CD4-positive, alpha-beta T cell (primary cell): ENCODE measurements around the gene ABCA2. TPM values are rescaled to one million over a fixed set of nuclear protein-coding genes. Genes with fewer than 3 reads are reported as not detected.

Experiments
- ATAC-seq: fragments of 200-7000 bp; cut with Tn5 transposase; one replicate; pipeline ENCODE4 v1.10.0; 2022; ENCODE audit warnings: mild to moderate bottlenecking; ENCODE audit not compliant: poor library complexity
- CTCF ChIA-PET: fragments of 350-600 bp; sonication (Branson Sonifier 250); formaldehyde crosslinking; loops from one replicate; lab custom pipeline; 2021; ENCODE audit warnings: antibody characterized with exemption, inconsistent platforms; lab: Charles Lee
- POLR2A ChIA-PET: fragments of 350-600 bp; sonication (Branson Sonifier 250); formaldehyde crosslinking; loops from one replicate; lab custom pipeline; 2021; ENCODE audit warnings: antibody characterized with exemption, inconsistent platforms; lab: Charles Lee
- DNase-seq, 14 experiments: peaks; one replicate each; pipeline ENCODE4 v3.0.0-alpha.2; 2013 to 2020; ENCODE audit warnings: mixed read lengths in 2 of 14
- H3K27ac ChIP-seq, 2 donors: one replicate each; pipeline versions ENCODE4 v1.5.1 to v1.7.0; 2013; ENCODE audit warnings: low read length in 2 of 2, low read depth in 1 of 2, mild to moderate bottlenecking in 1 of 2
- H3K27me3 ChIP-seq, 2 experiments: 1 replicate in 1 of 2; 2 replicates in 1 of 2; pipeline versions ENCODE4 v1.6.1 to v1.7.0; 2013; ENCODE audit warnings: low read length in 2 of 2, control low read depth in 1 of 2, mild to moderate bottlenecking in 1 of 2, moderate library complexity in 1 of 2; ENCODE audit not compliant: insufficient read depth in 2 of 2, control insufficient read depth in 1 of 2
- H3K36me3 ChIP-seq: one replicate; pipeline ENCODE4 v1.6.1; 2013; ENCODE audit warnings: low read length, control low read depth; ENCODE audit not compliant: insufficient read depth
- H3K4me1 ChIP-seq: one replicate; pipeline ENCODE4 v1.6.1; 2013; ENCODE audit warnings: low read length, control low read depth; ENCODE audit not compliant: insufficient read depth
- H3K4me3 ChIP-seq: one replicate; pipeline ENCODE4 v1.5.1; 2013; ENCODE audit warnings: mild to moderate bottlenecking, low read length, moderate library complexity
- H3K9me3 ChIP-seq, 2 experiments: 1 replicate in 1 of 2; 2 replicates in 1 of 2; pipeline versions ENCODE4 v1.6.1 to v1.7.0; 2013; ENCODE audit warnings: low read length in 2 of 2, mild to moderate bottlenecking in 2 of 2, control low read depth in 1 of 2, moderate library complexity in 1 of 2; ENCODE audit not compliant: control insufficient read depth in 1 of 2, insufficient read depth in 1 of 2
- H3K27ac Mint-ChIP-seq: one replicate; pipeline ENCODE4 v1.8.0; 2020; ENCODE audit warnings: mixed read lengths
- H3K27me3 Mint-ChIP-seq: one replicate; pipeline ENCODE4 v1.8.0; 2021; ENCODE audit warnings: mixed read lengths
- H3K36me3 Mint-ChIP-seq: one replicate; pipeline ENCODE4 v1.8.0; 2021; ENCODE audit warnings: low read depth, mixed read lengths
- H3K4me1 Mint-ChIP-seq: one replicate; pipeline ENCODE4 v1.8.0; 2021; ENCODE audit warnings: low read depth, mixed read lengths
- H3K4me3 Mint-ChIP-seq: one replicate; pipeline ENCODE4 v1.8.0; 2020; ENCODE audit warnings: mild to moderate bottlenecking, mixed read lengths
- H3K9me3 Mint-ChIP-seq: one replicate; pipeline ENCODE4 v1.8.0; 2020; ENCODE audit warnings: mixed read lengths
- intact Hi-C, 2 experiments: fragments of 100-400 bp; cut with DNase I in 1 of 2; cut with micrococcal nuclease in 1 of 2; formaldehyde crosslinking; loops; one replicate each; pipeline versions ENCODE4 v1.15.1 to v1.9.0; 2023 to 2025; cut with DNase I, micrococcal nuclease
- total RNA-seq, 174 experiments: library from RNA in 2 of 174; stranded (reverse) in 2 of 174; gene quantifications; one replicate each; pipeline ENCODE4 v1.2.3 and lab custom pipeline; 2021 to 2026
- TF ChIP-seq, protein P1 (sequence below): fragments of 200-600 bp; IDR thresholded peaks from one replicate; pipeline ENCODE4 v1.8.0; 2022; ENCODE audit warnings: antibody characterized with exemption, mild to moderate bottlenecking

The ABCA2 gene
- total RNA-seq, 2 experiments from 2014 or later, result 80.1 to 86.8 TPM

DNA sequence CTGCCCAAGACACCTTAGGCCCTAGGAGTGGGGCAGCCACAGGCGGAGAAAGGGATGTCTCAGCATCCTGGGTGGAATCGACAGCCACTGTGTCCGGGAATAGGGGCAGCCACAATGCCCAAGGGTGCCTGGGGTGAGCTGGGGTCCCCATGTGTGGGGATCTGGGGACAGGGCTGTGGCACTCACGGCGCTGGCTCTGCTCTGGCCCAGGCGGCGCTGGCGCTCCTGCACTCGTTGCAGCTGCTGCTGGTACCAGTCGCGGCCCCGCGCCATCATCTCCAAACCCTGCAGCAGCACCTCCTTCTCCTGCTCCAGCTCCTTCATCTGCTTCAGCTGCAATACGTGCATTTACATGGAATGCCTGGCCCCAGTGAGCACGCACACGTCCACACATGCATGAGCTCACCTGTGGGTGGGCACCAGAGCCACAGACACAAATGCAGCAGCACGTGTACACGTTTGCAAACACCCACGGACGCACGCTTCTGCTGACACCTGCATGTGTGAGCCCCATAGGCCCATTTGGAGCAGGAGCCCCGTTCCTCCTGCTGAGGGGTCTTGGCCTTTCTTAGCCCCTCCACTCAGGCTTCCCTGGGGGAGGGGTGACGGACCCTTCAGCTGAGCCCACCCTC is 37.4 kb upstream of the ABCA2 start:
- H3K27me3 Mint-ChIP-seq, result peaks cover 4% of the 10 kb centered on the region
- ATAC-seq (no peak), DNase-seq (no peak)
- Histone ChIP-seq H3K4me1 (peaks cover 26% of the 10 kb centered on the region), H3K36me3 (no peaks in the 10 kb centered on the region), H3K9me3 (no peaks in the 10 kb centered on the region), H3K4me3 (no peak overlapping the region), H3K27ac (no peak overlapping the region), H3K27me3 (peaks cover 0 to 8% of the 10 kb centered on the region in 2 experiments)
- intact Hi-C loops, result loop anchor here (2.0 to 10.0 kb wide), 3 partner anchors 37 to 281 kb away; partner anchors contain the start of gene ABCA2 (in 1 of the 2)
- H3K9me3 Mint-ChIP-seq, result no peaks in the 10 kb centered on the region
- H3K27ac Mint-ChIP-seq, result no peak overlapping the region
- H3K4me3 Mint-ChIP-seq, result no peak overlapping the region
- ChIA-PET CTCF (interaction anchor here (1.0 to 3.6 kb wide), 2 partner anchors 19 to 30 kb away, joined by 5 to 38 read pairs; partner anchors contain the start of gene NPDC1), POLR2A (no interaction called here)
- TF ChIP-seq, protein P1, sequence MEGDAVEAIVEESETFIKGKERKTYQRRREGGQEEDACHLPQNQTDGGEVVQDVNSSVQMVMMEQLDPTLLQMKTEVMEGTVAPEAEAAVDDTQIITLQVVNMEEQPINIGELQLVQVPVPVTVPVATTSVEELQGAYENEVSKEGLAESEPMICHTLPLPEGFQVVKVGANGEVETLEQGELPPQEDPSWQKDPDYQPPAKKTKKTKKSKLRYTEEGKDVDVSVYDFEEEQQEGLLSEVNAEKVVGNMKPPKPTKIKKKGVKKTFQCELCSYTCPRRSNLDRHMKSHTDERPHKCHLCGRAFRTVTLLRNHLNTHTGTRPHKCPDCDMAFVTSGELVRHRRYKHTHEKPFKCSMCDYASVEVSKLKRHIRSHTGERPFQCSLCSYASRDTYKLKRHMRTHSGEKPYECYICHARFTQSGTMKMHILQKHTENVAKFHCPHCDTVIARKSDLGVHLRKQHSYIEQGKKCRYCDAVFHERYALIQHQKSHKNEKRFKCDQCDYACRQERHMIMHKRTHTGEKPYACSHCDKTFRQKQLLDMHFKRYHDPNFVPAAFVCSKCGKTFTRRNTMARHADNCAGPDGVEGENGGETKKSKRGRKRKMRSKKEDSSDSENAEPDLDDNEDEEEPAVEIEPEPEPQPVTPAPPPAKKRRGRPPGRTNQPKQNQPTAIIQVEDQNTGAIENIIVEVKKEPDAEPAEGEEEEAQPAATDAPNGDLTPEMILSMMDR, result no peak
- no peaks in the 10 kb centered on the region for H3K36me3 Mint-ChIP-seq
- H3K4me1 Mint-ChIP-seq, result peaks cover 7% of the 10 kb centered on the region

DNA sequence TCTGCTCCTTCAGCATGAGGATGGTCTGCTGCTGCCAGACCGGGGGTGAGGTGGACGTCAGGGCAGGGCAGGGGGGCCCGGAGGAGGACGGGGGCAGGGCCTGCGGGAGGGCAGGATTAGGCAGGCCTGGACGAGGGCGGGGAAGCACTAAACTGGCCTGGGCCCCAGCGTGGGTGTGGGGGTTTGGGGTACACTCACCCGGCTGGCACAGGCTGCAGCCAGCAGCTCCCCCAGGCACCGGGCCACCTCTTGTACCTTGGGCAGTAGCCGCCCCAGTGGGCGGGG is 36.8 kb upstream of the ABCA2 start:
- CTCF ChIA-PET, result interaction anchor here (0.6 to 1.6 kb wide), 3 partner anchors 8 to 20 kb away, joined by 4 to 10 read pairs (median 6); partner anchors contain the start of gene NPDC1
- H3K4me1 ChIP-seq, result peaks cover 25% of the 10 kb centered on the region
- Mint-ChIP-seq H3K4me1 (peaks cover 6% of the 10 kb centered on the region), H3K36me3 (no peaks in the 10 kb centered on the region), H3K4me3 (no peak overlapping the region), H3K9me3 (no peaks in the 10 kb centered on the region), H3K27me3 (peaks cover 4% of the 10 kb centered on the region), H3K27ac (no peak overlapping the region)
- no peak overlapping the region for H3K4me3 ChIP-seq
- H3K9me3 ChIP-seq, result no peaks in the 10 kb centered on the region
- peaks cover 0 to 8% of the 10 kb centered on the region in 2 experiments for H3K27me3 ChIP-seq
- H3K27ac ChIP-seq, result no peak overlapping the region
- intact Hi-C loops, result loop anchor here (1.0 to 10.0 kb wide), 4 partner anchors 19 to 280 kb away; partner anchors contain the start of genes ABCA2 (in 1 of the 2) and NPDC1 (in 1 of the 2)
- ATAC-seq, result no peak
- H3K36me3 ChIP-seq, result no peaks in the 10 kb centered on the region
- TF ChIP-seq, protein P1, result no peak
- DNase-seq, result no peak
- POLR2A ChIA-PET, result no interaction called here

DNA sequence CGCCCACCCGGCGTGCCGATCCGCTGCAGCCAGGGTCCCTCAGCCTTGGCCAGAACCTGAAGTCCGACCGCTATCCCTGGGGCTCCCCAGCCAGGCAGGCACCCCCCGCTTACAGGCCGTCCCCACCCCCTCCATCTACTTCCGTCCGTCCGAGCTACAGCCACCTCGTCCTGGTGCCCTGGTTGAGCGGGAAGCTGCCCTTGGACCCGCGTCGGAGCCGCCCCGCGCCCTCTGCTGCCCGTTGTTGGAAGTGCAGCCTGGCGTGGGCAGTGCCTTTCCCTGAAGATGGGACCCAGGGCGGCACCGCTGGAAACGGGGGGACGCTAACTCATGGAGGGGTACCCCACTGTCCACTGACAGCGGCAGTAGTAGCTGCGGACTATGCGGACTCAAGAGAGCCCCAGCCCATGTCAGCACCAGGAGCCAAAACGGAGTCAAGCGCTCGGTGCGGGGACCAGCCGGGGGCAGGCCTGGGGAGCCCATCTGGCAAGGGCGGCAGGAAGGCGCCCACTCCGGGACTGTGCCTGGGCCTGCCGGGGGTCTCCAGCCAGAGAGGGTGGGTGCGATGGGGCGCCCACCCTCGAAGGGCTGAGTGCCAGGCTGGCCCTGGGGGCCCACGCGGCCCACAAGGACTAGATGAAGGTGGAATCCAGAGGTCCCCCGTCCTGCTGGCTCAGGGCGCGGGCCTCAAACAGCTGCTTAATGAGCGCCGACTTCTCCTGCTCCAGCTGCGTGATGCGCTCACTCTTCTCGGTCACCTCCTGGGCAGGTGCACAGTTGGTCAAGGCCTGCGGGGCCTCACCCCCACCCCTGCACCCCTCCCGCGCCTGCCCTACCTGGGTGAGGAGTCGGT is 36.2 kb upstream of the ABCA2 start:
- ChIA-PET POLR2A (no interaction called here), CTCF (interaction anchor here (0.6 to 1.6 kb wide), 10 partner anchors 8 to 277 kb away, joined by 3 to 10 read pairs (median 4); partner anchors contain the start of genes MAN1B1 and NPDC1)
- DNase-seq (peak; percentile 34 to 80 (median 53)), ATAC-seq (no peak)
- H3K9me3 Mint-ChIP-seq, result no peaks in the 10 kb centered on the region
- Histone ChIP-seq H3K27ac (no peak overlapping the region), H3K36me3 (no peaks in the 10 kb centered on the region), H3K27me3 (peaks cover 0 to 3% of the 10 kb centered on the region in 2 experiments), H3K9me3 (no peaks in the 10 kb centered on the region), H3K4me1 (peaks cover 20% of the 10 kb centered on the region), H3K4me3 (no peak overlapping the region)
- H3K4me3 Mint-ChIP-seq, result no peak overlapping the region
- H3K36me3 Mint-ChIP-seq, result no peaks in the 10 kb centered on the region
- peaks cover 4% of the 10 kb centered on the region for H3K27me3 Mint-ChIP-seq
- TF ChIP-seq, protein P1, result peak; percentile 84
- H3K27ac Mint-ChIP-seq, result no peak overlapping the region
- peaks cover 6% of the 10 kb centered on the region for H3K4me1 Mint-ChIP-seq
- intact Hi-C loops, result loop anchor here (1.0 to 10.0 kb wide), 4 partner anchors 18 to 279 kb away; partner anchors contain the start of genes ABCA2 (in 1 of the 2) and NPDC1 (in 1 of the 2)
